ENCODE data around the gene ACADSB.

ACADSB gene

GRCh38 chr10:123061865-123062264 is 53.1 kb downstream of the ACADSB start:
- peaks cover 0 to 6% (median 0%) of the 10 kb centered on the region in 5 donors for H3K27me3 ChIP-seq (ENCODE audit: control insufficient read depth in 5 of 5, insufficient read depth in 4 of 5, low read length in 5 of 5)
- no peaks in the 10 kb centered on the region for H3K4me1 ChIP-seq (ENCODE audit: control insufficient read depth in 5 of 5, insufficient read depth in 5 of 5, low read length in 5 of 5)
- H3K36me3 ChIP-seq (ENCODE audit: control insufficient read depth in 5 of 5, insufficient read depth in 5 of 5, low read length in 5 of 5): no peaks in the 10 kb centered on the region
- no peak overlapping the region for H3K9ac ChIP-seq (ENCODE audit: low read length in 5 of 5)
- no peak overlapping the region for H3K4me3 ChIP-seq (ENCODE audit: low read depth in 1 of 5, low read length in 5 of 5)
- no peak overlapping the region for H3K27ac ChIP-seq (ENCODE audit: low read depth, low read length)
- no peaks in the 10 kb centered on the region for H3K9me3 ChIP-seq (ENCODE audit: control insufficient read depth in 5 of 5, low read length in 5 of 5)

- Histone ChIP-seq H3K27ac (ENCODE audit: low read depth, low read length) (no peak overlapping the region), H3K36me3 (ENCODE audit: control insufficient read depth in 5 of 5, insufficient read depth in 5 of 5, low read length in 5 of 5) (no peaks in the 10 kb centered on the region), H3K9ac (ENCODE audit: low read length in 5 of 5) (no peak overlapping the region), H3K27me3 (ENCODE audit: control insufficient read depth in 5 of 5, insufficient read depth in 4 of 5, low read length in 5 of 5) (peaks cover 0 to 9% (median 3%) of the 10 kb centered on the region in 5 donors), H3K9me3 (ENCODE audit: control insufficient read depth in 5 of 5, low read length in 5 of 5) (no peaks in the 10 kb centered on the region), H3K4me3 (ENCODE audit: low read depth in 1 of 5, low read length in 5 of 5) (no peak overlapping the region), H3K4me1 (ENCODE audit: control insufficient read depth in 5 of 5, insufficient read depth in 5 of 5, low read length in 5 of 5) (no peaks in the 10 kb centered on the region)
These were observed 53.9 kb downstream of the ACADSB start for GRCh38 chr10:123062726-123063125.

GRCh38 chr10:123068087-123068853 is 59.5 kb downstream of the ACADSB start:
- Histone ChIP-seq H3K4me3 (ENCODE audit: low read depth in 1 of 5, low read length in 5 of 5) (no peak overlapping the region), H3K27ac (ENCODE audit: low read depth, low read length) (no peak overlapping the region), H3K9me3 (ENCODE audit: control insufficient read depth in 5 of 5, low read length in 5 of 5) (no peaks in the 10 kb centered on the region), H3K4me1 (ENCODE audit: control insufficient read depth in 5 of 5, insufficient read depth in 5 of 5, low read length in 5 of 5) (no peaks in the 10 kb centered on the region), H3K9ac (ENCODE audit: low read length in 5 of 5) (no peak overlapping the region), H3K36me3 (ENCODE audit: control insufficient read depth in 5 of 5, insufficient read depth in 5 of 5, low read length in 5 of 5) (no peaks in the 10 kb centered on the region), H3K27me3 (ENCODE audit: control insufficient read depth in 5 of 5, insufficient read depth in 4 of 5, low read length in 5 of 5) (peaks cover 0 to 12% (median 3%) of the 10 kb centered on the region in 5 donors)

GRCh38 chr10:123069246-123069986 is 60.6 kb downstream of the ACADSB start:
- no peak overlapping the region for H3K4me3 ChIP-seq (ENCODE audit: low read depth in 1 of 5, low read length in 5 of 5)
- no peak overlapping the region for H3K9ac ChIP-seq (ENCODE audit: low read length in 5 of 5)
- no peaks in the 10 kb centered on the region for H3K36me3 ChIP-seq (ENCODE audit: control insufficient read depth in 5 of 5, insufficient read depth in 5 of 5, low read length in 5 of 5)
- no peaks in the 10 kb centered on the region for H3K4me1 ChIP-seq (ENCODE audit: control insufficient read depth in 5 of 5, insufficient read depth in 5 of 5, low read length in 5 of 5)
- H3K27ac ChIP-seq (ENCODE audit: low read depth, low read length): no peak overlapping the region
- peaks cover 0 to 10% (median 5%) of the 10 kb centered on the region in 5 donors for H3K27me3 ChIP-seq (ENCODE audit: control insufficient read depth in 5 of 5, insufficient read depth in 4 of 5, low read length in 5 of 5)
- no peaks in the 10 kb centered on the region for H3K9me3 ChIP-seq (ENCODE audit: control insufficient read depth in 5 of 5, low read length in 5 of 5)

GRCh38 chr10:123073187-123073586 is 64.4 kb downstream of the ACADSB start:
- Histone ChIP-seq H3K9ac (ENCODE audit: low read length in 5 of 5) (no peak overlapping the region), H3K36me3 (ENCODE audit: control insufficient read depth in 5 of 5, insufficient read depth in 5 of 5, low read length in 5 of 5) (no peaks in the 10 kb centered on the region), H3K4me1 (ENCODE audit: control insufficient read depth in 5 of 5, insufficient read depth in 5 of 5, low read length in 5 of 5) (no peaks in the 10 kb centered on the region), H3K4me3 (ENCODE audit: low read depth in 1 of 5, low read length in 5 of 5) (no peak overlapping the region), H3K27ac (ENCODE audit: low read depth, low read length) (no peak overlapping the region), H3K9me3 (ENCODE audit: control insufficient read depth in 5 of 5, low read length in 5 of 5) (peaks cover 0 to 4% (median 3%) of the 10 kb centered on the region in 5 donors), H3K27me3 (ENCODE audit: control insufficient read depth in 5 of 5, insufficient read depth in 4 of 5, low read length in 5 of 5) (peaks cover 0 to 10% (median 5%) of the 10 kb centered on the region in 5 donors)

GRCh38 chr10:123074215-123074614 is 65.4 kb downstream of the ACADSB start:
- Histone ChIP-seq H3K27me3 (ENCODE audit: control insufficient read depth in 5 of 5, insufficient read depth in 4 of 5, low read length in 5 of 5) (peaks cover 0 to 10% (median 5%) of the 10 kb centered on the region in 5 donors), H3K9me3 (ENCODE audit: control insufficient read depth in 5 of 5, low read length in 5 of 5) (peaks cover 0 to 4% (median 3%) of the 10 kb centered on the region in 5 donors), H3K4me3 (ENCODE audit: low read depth in 1 of 5, low read length in 5 of 5) (no peak overlapping the region), H3K27ac (ENCODE audit: low read depth, low read length) (no peak overlapping the region), H3K36me3 (ENCODE audit: control insufficient read depth in 5 of 5, insufficient read depth in 5 of 5, low read length in 5 of 5) (no peaks in the 10 kb centered on the region), H3K4me1 (ENCODE audit: control insufficient read depth in 5 of 5, insufficient read depth in 5 of 5, low read length in 5 of 5) (no peaks in the 10 kb centered on the region), H3K9ac (ENCODE audit: low read length in 5 of 5) (no peak overlapping the region)

GRCh38 chr10:123081896-123082295 is 73.1 kb downstream of the ACADSB start:
- peaks cover 4 to 18% (median 7%) of the 10 kb centered on the region in 5 donors for H3K27me3 ChIP-seq (ENCODE audit: control insufficient read depth in 5 of 5, insufficient read depth in 4 of 5, low read length in 5 of 5)
- H3K36me3 ChIP-seq (ENCODE audit: control insufficient read depth in 5 of 5, insufficient read depth in 5 of 5, low read length in 5 of 5): no peaks in the 10 kb centered on the region
- no peak overlapping the region for H3K27ac ChIP-seq (ENCODE audit: low read depth, low read length)
- no peaks in the 10 kb centered on the region for H3K4me1 ChIP-seq (ENCODE audit: control insufficient read depth in 5 of 5, insufficient read depth in 5 of 5, low read length in 5 of 5)
- H3K9me3 ChIP-seq (ENCODE audit: control insufficient read depth in 5 of 5, low read length in 5 of 5): no peaks in the 10 kb centered on the region
- H3K9ac ChIP-seq (ENCODE audit: low read length in 5 of 5): no peak overlapping the region
- no peak overlapping the region for H3K4me3 ChIP-seq (ENCODE audit: low read depth in 1 of 5, low read length in 5 of 5)

- H3K4me3 ChIP-seq (ENCODE audit: low read depth in 1 of 5, low read length in 5 of 5): no peak overlapping the region
- H3K9ac ChIP-seq (ENCODE audit: low read length in 5 of 5): no peak overlapping the region
- no peaks in the 10 kb centered on the region for H3K9me3 ChIP-seq (ENCODE audit: control insufficient read depth in 5 of 5, low read length in 5 of 5)
- H3K27me3 ChIP-seq (ENCODE audit: control insufficient read depth in 5 of 5, insufficient read depth in 4 of 5, low read length in 5 of 5): peaks cover 4 to 13% (median 5%) of the 10 kb centered on the region in 5 donors
- H3K4me1 ChIP-seq (ENCODE audit: control insufficient read depth in 5 of 5, insufficient read depth in 5 of 5, low read length in 5 of 5): no peaks in the 10 kb centered on the region
- H3K27ac ChIP-seq (ENCODE audit: low read depth, low read length): no peak overlapping the region
- no peaks in the 10 kb centered on the region for H3K36me3 ChIP-seq (ENCODE audit: control insufficient read depth in 5 of 5, insufficient read depth in 5 of 5, low read length in 5 of 5)
These were observed 75.0 kb downstream of the ACADSB start for GRCh38 chr10:123083811-123084210.

GRCh38 chr10:123086281-123086680 is 77.5 kb downstream of the ACADSB start:
- H3K4me3 ChIP-seq (ENCODE audit: low read depth in 1 of 5, low read length in 5 of 5): no peak overlapping the region
- H3K27ac ChIP-seq (ENCODE audit: low read depth, low read length): no peak overlapping the region
- no peaks in the 10 kb centered on the region for H3K36me3 ChIP-seq (ENCODE audit: control insufficient read depth in 5 of 5, insufficient read depth in 5 of 5, low read length in 5 of 5)

GRCh38 chr10:123087348-123087747 is 78.5 kb downstream of the ACADSB start:
- no peak overlapping the region for H3K4me3 ChIP-seq (ENCODE audit: low read depth in 1 of 5, low read length in 5 of 5)
- H3K27me3 ChIP-seq (ENCODE audit: control insufficient read depth in 5 of 5, insufficient read depth in 4 of 5, low read length in 5 of 5): peaks cover 1 to 5% (median 4%) of the 10 kb centered on the region in 5 donors
- H3K4me1 ChIP-seq (ENCODE audit: control insufficient read depth in 5 of 5, insufficient read depth in 5 of 5, low read length in 5 of 5): no peaks in the 10 kb centered on the region
- H3K36me3 ChIP-seq (ENCODE audit: control insufficient read depth in 5 of 5, insufficient read depth in 5 of 5, low read length in 5 of 5): no peaks in the 10 kb centered on the region
- H3K27ac ChIP-seq (ENCODE audit: low read depth, low read length): no peak overlapping the region
- no peak overlapping the region for H3K9ac ChIP-seq (ENCODE audit: low read length in 5 of 5)
- H3K9me3 ChIP-seq (ENCODE audit: control insufficient read depth in 5 of 5, low read length in 5 of 5): no peaks in the 10 kb centered on the region

More at GRCh38 chr10:123086281-123086680, 77.5 kb downstream of the ACADSB start:
- Histone ChIP-seq H3K9me3 (ENCODE audit: control insufficient read depth in 5 of 5, low read length in 5 of 5) (no peaks in the 10 kb centered on the region), H3K9ac (ENCODE audit: low read length in 5 of 5) (no peak overlapping the region), H3K27me3 (ENCODE audit: control insufficient read depth in 5 of 5, insufficient read depth in 4 of 5, low read length in 5 of 5) (peaks cover 4 to 7% (median 5%) of the 10 kb centered on the region in 5 donors), H3K4me1 (ENCODE audit: control insufficient read depth in 5 of 5, insufficient read depth in 5 of 5, low read length in 5 of 5) (no peaks in the 10 kb centered on the region)
